GM10248 (cell line): Measurements from ENCODE around the gene PLEKHM3.

Experiments used
- CTCF ChIA-PET: fragments of 300-600 bp; sonication (Branson Sonifier 250); formaldehyde crosslinking; extraction: SDS; loops from one replicate; lab custom pipeline; 2021; ENCODE audit warnings: antibody characterized with exemption; lab: Yijun Ruan, JAX
- POLR2A ChIA-PET: fragments of 350-650 bp; sonication (Branson Sonifier 250); formaldehyde crosslinking; extraction: SDS; loops from one replicate; lab custom pipeline; 2020; ENCODE audit warnings: antibody characterized with exemption; lab: Yijun Ruan, JAX
- DNase-seq: peaks from one replicate; pipeline ENCODE4 v3.0.0; 2012; ENCODE audit errors: extremely low spot score
- CTCF ChIP-seq: IDR thresholded peaks from 2 replicates; pipeline ENCODE4 v1.5.1; 2012; ENCODE audit warnings: mild to moderate bottlenecking, low read depth; ENCODE audit errors: extremely low read depth, missing control alignments, control extremely low read depth

Gene PLEKHM3

DNA sequence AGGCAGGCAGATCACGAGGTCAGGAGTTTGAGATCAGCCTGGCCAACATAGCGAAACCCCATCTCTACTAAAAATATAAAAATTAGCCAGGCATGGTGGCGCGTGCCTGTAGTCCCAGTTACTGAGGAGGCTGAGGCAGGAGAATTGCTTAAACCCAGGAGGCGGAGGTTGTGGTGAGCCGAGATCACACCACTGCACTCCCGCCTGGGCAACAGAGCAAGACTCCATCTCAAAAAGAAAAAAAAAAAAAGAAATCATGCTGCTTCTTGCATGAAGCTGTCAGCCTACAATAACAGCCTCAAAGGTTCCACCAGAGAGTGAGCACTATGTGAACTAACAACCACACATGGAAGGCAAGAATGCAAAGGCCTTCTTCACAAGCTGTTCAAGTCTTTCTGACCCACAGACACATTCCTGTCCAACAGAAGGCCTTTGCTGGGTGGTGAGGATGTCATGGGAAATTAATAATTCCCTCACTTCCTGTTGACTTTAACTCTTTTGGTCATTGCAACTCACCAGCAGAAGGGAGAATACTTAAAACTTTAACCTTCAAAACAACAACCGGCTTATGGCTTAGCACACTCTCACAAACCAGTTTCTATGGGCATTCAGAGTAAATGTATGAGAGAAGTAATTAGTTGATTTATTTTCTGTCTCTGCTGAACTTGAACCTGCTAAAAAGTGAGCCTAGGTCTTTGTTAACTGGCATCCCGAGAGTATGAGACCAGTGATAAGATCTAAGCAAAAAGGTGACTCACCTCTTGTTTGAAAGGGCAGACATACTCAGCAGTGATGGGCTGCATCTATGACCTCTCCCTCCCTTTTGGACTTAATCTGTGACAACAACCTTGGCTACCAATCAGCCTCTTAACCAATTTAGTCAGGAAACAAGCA, 11.8 kb downstream of the PLEKHM3 start:
- CTCF ChIA-PET = interaction anchor here (1.0 to 2.3 kb wide), 3 partner anchors 21 to 268 kb away, joined by 3 to 6 read pairs (median 4); no protein-coding TSS in a partner anchor
- POLR2A ChIA-PET = interaction anchor here (0.5 kb wide), 1 partner anchor 276 kb away, joined by 3 read pairs; no protein-coding TSS in a partner anchor
- no peak for DNase-seq
- no peak for TF ChIP-seq CTCF

DNA sequence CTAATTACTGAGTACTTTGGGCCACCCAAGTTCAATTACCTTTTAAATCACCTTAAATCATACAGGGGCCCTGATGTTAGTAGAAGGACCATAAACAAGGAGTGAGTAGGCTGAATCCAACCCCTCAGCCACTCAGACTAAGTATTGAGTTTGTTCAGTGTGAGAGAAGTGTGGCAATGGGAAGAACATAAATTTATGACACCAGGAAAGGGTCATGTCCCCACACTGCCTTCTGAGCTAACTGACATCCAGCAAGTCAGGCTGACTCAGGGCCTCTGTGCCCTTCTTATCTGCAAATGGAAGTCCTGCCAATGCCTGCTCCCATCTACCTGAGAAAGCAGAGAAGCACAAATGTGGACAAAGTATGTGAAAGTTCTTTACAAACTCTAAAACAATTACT, 12.9 kb downstream of the PLEKHM3 start:
- TF ChIP-seq CTCF = no peak
- CTCF ChIA-PET = interaction anchor here (1.0 to 1.1 kb wide), 2 partner anchors 36 to 267 kb away, joined by 3 to 4 read pairs; no protein-coding TSS in a partner anchor
- POLR2A ChIA-PET = no interaction called here
- no peak for DNase-seq

DNA sequence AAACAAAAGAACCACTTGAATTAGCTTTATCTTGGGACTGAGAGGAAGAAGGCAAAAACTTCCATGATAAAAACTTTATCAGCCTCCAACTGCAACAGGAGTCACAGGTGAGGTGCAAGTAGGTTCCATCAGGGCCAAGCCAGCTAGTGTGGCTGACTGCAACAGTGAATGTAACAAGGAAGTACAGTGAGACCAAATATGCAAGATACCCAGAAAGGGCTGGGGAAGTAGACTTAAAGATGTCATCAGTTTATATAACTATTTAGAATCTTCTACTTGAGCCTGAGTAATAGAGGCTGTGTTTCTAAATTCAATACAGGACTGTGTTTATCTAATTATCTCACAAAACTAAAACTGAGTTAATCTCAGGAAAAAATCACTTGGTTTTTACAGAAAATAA, 14.8 kb downstream of the PLEKHM3 start:
- no peak for DNase-seq
- CTCF ChIA-PET = interaction anchor here (1.5 kb wide), 1 partner anchor 30 kb away, joined by 3 read pairs; no protein-coding TSS in a partner anchor

DNA sequence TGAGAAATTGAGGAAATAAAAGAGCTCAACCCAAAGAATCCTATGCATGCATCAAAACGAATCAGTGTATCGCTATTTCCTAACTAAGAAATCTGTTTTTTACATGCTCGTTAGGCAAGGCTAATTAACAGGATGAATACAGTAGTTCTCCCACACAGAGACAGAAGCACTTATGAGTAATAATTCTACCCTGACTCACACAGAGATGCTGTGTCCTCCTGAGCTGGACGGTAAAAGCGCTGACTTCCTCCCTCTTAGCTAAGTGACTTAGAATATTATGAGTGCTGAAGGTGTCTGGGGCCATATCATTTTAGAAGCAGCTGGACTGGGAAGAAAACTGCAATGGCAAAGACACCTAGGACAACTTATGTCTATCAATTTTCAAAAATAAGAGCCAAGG, 18.5 kb downstream of the PLEKHM3 start:
- ChIA-PET CTCF (interaction anchor here (1.0 to 2.7 kb wide), 6 partner anchors 8 to 261 kb away, joined by 3 to 10 read pairs (median 4); no protein-coding TSS in a partner anchor), POLR2A (no interaction called here)
- DNase-seq = no peak
- TF ChIP-seq CTCF = no peak

More for the DNA sequence above, 14.8 kb downstream of the PLEKHM3 start:
- POLR2A ChIA-PET = no interaction called here
- TF ChIP-seq CTCF = no peak

GRCh38 chr2:208006337-208006736, 19.0 kb downstream of the PLEKHM3 start:
- POLR2A ChIA-PET = no interaction called here
- CTCF ChIA-PET = interaction anchor here (1.0 to 2.7 kb wide), 8 partner anchors 8 to 261 kb away, joined by 3 to 10 read pairs (median 4); no protein-coding TSS in a partner anchor
- no peak for TF ChIP-seq CTCF
- no peak for DNase-seq

GRCh38 chr2:208001924-208002323, 23.4 kb downstream of the PLEKHM3 start:
- CTCF ChIA-PET = no interaction called here
- POLR2A ChIA-PET = no interaction called here
- no peak for TF ChIP-seq CTCF
- DNase-seq = no peak
